ENCODE results near the gene RAB20.
"Not testable (repeated sequence)": the region's sequence is repeated elsewhere in the genome, so short reads cannot be mapped to it uniquely, and the experiment has no call there.

The RAB20 gene

DNA sequence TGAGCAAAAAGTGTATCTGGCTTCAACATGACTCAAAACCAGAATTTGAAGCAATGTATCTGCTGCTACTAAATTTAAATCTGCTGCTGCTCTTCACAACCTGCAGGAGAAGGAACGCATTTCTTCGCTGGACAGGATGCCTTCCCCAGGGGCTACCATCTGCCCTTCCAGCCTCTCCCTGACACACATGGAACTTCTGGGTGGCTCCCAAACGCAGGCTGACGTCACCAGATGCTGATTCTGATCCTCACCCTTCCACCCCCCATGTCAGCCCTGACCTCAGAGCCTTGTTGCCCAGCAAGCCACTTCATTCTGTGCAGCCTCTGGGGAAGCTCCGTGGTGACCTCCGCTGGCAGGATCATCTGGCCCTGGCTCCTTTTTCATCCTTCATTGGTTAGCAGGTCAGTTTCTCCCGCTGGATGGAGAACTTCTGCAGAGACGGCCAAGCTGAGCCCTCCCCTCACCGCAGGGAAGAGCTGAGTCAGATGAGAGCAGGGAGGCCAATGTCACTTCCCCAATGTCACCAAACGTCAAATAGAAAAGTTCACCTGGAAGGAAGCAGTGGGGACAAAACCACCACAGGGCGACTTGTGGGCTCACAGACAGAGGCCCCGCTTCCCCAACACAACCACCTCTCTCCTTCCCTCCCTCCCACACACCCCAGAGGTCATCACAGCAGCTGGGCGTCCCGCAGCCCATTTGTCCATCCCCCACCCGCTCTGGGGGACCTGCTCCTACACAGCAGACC lies 14.0 kb upstream of the RAB20 start:
- peak; percentile 7 for DNase-seq

DNA sequence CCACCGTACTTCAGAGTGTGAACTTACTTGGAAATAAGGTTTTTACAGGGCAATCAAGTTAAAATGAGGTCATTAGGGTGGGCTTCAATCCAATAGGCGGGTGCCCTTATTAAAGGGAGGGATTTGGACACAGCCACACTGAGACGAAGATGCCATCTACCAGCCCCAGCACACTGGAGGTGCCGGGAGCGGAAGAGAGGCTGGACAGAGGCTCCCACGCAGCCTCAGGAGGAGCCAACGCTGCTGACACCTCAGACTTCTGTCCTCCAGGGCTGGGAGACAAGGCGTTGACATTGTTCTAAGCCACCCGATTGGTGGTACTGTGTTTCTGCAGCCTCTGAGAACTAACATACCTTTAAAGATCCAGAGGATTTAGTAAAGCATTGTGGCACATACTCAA lies 12.6 kb upstream of the RAB20 start:
- DNase-seq = no peak

DNA sequence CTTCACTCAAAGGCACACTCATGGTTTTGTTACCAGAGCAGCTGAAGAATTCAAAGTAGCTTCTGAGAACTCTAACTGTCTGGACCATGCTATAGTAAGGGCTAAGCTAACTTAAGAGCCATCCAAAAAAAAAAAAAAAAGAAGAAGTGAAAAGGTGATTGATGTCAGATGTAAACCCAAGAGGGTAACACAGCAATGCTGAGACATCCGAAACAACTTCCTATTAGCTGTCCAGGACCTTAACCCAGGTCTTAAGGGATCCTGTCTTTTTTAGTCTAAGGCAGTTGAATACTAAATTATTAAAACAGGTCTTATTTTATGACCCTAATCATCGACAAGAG lies 11.2 kb upstream of the RAB20 start:
- DNase-seq = no peak

DNA sequence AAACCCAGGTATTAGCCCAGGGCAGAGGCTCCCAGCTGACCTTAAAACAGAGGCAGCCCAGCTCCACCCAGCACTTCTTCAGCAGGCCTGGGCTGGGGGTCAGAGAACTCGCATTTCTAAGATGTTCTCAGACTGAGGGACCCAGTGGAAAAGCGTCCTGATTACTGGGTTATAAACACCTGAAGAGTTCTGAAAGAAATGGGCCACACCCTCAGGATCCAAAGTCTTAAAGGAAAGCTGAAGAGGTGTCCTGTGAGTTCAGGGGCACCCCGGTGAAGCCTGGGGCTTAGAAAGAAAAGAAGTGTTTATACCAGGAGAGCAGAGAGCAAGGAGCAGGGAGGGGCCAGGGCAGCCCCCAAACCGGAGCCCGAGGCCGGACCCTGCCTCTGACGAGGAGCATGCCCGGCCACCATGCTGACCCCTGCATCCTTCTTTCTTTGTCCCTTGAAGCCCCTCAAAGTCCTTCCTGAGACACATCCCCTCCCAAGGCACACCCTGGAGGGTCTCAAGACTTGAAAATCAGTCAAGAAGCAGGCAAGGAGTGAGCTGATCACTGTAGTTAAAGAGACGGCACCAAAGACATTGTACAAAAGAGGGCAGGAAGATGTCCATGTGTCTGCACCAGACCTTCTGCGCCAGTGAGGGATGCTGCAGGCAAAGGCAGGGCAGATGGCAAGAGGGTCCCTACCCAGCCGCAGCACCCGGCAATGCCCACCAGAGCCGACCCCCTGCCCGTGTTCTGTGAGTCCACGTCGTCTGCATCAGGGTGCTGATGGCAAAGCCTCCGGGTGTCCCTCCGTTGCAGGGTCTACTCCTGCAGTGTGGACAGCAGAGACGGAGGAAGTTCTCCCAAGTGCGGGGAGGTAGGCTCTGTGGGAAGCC lies 10.6 kb upstream of the RAB20 start:
- DNase-seq = no peak

DNA sequence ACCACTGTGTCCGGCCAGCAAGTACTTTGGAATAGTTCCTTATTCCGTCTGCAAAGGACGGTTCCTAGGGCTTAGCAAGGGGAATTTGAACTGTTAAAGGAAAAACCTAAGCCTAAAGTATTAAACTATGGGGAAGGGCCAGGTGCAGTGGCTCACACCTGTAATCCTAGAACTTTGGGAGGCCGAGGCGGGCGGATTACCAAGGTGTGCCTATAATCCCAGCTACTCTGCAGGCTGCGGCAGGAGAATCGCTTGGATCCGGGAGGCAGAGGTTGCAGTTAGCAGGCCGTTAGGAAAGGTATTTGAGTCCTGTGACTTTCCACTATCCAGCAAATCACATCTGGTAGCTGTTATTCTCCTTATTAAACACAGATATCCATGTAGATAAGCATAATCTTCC lies 9.4 kb upstream of the RAB20 start:
- DNase-seq = no peak

DNA sequence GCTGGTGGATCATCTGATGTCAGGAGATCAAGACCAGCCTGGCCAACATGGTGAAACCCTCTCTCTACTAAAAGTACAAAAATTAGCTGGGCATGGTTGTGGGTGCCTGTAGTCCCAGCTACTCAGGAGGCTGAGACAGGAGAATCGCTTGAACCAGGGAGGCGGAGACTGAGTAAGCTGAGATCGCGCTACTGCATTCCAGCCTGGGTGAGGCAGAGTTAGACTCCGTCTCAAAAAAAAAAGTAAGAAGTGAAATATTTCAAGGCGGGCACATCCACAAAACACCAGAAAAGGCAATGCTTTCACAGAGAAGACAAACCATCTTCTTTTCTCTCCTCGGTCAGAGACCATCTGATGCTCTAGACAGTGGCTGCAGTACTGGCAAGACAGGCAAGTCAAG lies 8.4 kb upstream of the RAB20 start:
- DNase-seq = not testable (repeated sequence)

DNA sequence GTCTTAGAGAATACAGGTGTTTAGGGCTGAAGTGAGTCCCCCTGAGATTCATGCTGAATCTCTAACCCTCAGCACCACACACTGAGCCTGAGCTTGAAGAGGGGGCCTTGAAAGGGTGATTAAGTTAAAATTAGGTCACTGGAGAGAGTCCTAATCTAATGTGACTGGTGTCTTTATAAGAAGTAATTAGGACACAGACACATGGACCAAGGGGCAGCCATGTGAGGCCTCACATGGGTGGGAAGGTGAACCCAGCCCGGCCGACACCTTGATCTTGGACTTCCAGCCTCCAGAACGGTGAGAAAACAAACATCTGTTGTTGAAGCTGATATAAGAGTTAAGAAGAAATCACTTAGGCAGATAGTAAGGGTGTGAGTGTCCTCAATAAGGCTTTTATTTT lies 7.1 kb upstream of the RAB20 start:
- no peak for DNase-seq

DNA sequence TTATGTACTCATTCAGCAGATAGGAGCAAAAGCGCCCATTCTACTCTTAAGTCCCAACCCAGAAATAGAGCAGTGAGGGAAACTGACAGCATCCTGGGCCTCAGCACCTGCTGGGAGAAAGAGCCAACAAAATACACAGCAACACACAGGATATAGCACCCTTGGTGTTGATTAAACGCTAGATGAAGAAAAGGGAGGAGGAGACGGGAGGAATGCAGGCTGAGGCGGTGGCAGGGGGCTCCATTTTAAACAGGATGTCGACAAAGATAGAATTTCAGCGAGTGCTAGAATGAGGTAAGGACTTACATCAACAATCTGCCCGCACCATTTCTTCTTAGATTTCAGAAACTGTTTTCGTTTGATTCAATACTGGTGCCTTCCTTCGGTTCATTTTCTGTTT lies 4.6 kb upstream of the RAB20 start:
- DNase-seq = no peak

DNA sequence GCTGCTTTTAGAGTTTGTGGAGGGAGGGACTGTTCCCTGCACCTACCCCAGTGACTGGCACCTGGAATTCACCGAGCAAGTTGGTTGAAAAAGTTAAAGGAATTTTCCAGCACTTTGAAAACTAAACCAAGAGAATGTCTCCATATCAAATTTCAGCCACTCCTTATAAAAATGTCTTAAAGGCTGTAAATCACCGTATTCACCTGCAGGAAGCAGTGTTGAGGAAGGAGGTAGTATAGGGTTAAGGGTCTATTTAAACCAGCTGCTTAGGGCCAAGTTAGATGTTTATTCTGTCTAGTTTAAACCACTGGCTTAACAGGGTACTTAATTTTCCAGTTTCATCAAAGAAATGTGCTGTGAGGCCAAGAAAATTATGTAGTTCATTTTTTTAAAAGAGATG lies 3.8 kb upstream of the RAB20 start:
- no peak for DNase-seq

DNA sequence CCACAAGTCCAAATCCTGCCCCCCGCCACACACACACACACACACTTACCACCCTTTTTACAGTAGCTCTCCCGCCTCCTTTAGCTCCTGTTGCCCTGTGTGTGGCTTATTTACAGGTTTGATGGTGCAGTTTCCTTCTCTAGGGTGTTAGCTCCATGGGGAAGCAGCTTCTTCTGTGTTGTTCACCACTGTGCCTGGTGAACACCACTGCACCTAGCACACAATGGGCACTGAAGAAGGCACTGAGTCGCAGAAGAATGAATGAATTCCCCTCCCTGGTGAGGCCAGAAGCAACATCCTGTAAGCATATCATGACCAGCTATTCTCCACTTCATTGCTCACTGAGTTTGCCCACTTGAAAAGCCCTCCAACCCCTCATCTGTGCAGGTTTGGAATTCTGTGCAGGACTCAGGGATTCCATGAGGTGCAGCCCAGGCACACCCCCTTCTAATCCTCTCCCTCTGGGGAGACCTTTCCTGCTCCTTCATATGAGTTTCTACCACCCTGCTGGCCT lies 3.0 kb upstream of the RAB20 start:
- no peak for DNase-seq

DNA sequence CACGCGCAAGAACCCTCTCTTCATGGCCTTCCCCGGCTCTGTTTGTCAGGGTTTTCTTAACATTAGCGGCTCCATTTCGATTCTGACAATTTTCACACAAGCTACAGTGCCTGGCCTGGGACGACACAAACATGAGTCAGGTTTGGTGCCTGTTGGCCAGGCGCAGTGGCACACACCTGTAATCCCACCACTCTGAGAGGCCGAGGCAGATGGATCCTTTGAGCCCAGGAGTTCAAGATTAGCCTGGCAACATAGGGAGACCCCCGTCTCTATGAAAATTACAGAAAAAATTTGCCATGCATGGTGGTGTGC lies 1.9 kb upstream of the RAB20 start:
- no peak for DNase-seq

DNA sequence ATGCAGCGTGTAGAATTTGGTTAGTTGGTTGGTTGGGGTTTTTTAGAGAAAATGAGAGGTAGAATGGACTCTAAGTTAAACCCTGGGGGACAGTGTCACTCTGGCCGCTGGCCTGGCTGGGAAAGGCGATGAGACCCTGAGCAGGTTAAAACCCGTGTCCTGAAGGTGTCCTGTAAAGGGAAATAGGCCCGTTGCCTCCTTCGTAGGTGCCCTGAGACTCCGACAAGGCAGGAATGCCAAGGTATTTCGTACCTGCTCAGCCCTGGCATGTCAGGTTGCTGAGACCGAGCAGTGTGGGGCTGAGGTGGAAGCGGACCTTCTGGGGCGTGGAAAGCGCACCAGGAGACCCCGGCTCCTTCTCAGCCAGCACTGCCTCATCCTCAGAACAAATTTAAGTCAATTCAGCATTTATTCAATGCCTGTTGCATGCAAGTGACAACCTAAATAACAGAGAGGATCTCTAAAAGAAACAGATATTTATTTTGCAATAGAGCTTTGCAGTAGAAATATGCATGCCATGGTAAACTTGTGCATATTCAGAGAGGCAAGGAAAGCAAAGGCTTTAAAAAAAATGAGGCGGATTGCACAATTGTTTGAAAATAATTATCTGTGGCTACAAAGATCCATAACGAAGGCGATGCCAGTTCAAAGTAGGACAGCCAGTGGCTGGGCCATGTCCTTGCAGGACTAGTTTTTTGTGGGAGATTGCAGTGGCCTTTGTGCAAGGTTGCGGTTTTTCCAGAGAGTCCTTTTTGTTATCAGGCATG lies 1.4 kb upstream of the RAB20 start:
- no peak for DNase-seq

DNA sequence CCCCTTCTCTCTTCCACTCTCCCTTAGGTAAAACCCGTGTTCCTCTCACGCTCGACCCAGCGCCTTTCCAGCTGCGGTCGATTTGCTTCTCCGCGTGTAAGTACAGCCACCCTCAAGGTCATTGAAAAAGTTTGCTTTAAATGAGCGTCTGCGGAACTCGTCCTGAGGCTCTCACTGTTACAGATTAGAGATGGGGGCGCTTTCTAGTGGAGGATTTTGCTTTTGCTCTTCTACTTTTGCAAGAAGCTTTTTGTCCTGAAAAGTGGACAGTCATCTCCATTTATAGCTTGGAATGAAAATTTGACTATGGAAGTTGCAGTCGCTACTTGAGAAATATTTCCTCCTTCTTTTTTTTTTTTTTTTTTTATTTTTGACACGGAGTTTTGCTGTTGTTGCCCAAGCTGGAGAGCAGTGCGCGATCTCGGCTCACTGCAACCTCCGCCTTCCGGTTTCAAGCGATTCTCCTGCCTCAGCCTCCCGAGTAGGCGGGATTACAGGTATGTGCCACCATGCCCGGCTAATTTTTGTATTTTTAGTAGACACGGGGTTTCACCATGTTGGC lies 595 bp upstream of the RAB20 start:
- peak; percentile 25 for DNase-seq

DNA sequence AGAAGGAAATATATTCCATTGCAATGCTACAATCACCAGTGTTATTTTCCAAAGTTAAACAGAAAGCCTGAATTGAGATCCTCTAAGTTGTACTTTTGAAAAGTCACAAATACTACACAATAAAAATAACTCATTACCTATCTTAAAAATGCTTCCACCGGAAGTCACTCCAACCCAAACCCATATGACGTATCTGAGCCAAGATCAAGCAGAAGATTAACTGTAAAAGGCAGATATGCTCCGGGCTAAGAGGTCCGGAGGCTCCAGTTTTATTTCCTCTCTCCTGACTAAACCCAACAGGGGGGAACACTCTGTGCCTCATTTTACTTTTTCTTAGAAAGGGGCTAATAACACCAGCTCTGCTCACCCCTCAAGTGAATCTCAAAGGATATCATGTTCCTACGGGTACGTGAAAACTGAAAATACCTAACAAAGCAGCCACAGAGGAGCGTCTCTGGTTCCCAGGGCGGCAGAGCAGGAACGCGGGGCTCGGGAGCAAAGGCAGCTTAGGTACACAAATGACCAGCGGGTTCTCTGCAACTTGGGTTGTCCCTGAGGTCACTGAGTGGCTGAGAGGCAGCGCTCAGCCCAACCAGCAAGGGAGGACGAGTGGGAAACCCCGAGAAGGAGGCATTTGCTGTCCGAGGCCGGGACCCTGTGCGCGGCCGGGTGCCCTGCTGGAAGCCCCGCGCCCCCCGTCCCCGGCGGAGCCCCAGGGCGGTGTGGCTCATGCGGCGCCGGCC lies 750 bp downstream of the RAB20 start:
- DNase-seq = no peak

DNA sequence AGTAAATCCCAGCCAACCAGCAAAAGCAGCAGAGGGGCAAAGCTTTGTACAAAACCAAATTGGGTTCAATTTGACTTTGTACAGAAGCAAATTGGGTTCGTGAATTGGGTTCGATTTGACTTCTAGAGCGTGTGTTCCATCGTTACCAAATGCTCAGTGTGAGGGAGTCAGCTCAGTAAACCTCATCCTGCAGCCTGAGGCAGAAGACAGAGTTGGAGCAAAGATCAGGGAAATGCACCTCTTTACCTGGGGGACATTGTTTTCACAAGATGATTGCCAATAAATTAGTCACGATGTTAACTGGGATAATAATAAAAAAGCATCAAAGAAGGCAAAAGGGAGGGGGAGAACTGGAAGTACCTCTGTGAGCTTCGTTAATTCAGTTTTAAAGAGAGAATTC lies 1.5 kb downstream of the RAB20 start:
- no peak for DNase-seq

DNA sequence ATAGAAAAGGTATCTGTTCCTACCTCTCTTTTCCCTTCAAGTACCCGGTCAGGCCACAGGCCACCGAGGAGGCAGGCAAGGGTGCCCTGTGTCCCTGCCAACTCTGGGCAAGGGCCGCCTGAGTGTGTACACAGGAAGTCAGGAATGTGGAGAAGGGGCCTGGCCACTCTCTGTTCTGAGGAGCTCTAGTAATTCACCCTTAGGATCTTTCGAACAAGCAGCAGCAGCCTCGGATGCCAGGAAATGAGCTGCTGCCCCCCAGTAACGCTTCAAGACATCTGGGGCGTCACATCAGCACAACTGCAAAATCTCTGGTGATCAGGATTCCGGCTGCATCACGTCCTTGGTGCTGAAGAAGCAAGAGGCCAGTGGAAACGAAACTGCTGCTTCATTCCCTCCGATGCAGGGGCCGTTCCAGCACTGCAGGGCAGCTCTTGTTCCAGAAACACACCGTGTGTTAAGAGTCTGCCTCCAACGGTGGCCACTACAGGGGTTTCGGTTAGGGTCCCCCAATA lies 2.0 kb downstream of the RAB20 start:
- DNase-seq = no peak

DNA sequence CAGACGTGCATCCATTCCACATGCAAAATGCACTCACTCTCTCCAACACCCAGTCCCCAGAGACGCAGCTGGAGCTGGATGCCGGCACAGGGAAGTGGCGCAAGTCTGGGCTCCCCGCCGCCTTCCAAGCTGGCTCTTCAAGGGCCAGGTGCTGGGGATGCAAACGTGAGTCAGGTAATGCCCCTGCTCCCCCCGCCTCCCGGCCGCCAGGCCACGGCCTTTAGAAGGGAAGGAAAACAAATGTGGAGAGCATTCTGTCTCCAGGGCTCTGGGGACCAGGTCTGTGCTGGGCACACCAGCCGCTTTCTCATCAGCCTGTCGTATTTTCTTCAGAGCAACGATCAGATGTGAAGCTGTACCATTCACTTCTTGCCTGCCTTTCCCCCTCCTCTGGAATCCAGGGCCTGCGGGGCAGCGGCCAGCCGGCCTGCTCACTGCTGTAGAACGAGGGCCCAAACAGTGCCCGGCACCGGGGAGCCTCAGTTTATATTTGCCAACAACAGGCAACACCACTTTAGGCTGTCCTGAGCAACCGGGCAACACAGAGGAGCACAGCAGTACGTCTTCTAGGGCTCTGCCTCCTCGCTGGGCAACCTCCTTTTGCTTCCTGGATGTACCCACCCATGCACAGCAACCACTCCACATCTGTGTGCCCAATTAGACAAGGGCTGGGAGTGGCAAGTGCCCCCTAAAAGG lies 3.8 kb downstream of the RAB20 start:
- no peak for DNase-seq

DNA sequence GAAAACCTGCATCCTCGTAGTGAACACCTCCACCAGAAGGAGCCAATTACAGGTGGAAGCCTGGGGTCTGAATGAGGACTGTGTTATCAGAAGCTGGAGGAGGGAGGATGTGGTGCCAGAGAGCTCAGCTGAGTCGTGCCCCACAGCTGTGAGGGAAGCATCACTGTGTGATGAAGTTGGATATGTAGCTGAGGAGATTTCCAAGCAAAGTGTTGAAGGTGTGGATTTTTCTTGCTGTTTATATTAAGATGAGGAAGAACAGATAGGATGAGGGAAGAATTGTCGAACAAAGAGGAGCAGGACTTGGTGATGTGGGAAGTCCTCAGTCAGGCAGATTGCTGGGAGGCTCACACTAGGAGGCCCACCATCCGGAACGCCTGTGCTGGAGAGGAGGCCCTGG lies 4.4 kb downstream of the RAB20 start:
- DNase-seq = no peak

DNA sequence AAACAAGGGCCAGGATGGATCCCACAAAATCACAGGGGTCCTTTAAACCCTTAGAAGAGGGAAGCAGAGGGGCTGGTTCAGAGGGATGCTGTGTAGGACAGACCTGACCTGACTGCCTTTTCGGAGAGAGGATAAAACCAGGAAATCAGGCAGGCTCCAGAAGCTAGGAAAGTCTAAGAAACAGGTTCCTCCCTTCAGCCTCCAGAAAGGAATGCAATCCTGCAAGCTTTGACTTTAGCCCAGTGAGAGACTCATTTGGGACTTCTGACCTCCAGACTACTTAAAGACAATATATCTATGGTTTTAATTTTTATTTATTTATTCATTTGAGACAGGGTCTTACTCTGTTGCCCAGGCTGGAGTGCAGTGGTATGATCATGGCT lies 5.3 kb downstream of the RAB20 start:
- DNase-seq = no peak

DNA sequence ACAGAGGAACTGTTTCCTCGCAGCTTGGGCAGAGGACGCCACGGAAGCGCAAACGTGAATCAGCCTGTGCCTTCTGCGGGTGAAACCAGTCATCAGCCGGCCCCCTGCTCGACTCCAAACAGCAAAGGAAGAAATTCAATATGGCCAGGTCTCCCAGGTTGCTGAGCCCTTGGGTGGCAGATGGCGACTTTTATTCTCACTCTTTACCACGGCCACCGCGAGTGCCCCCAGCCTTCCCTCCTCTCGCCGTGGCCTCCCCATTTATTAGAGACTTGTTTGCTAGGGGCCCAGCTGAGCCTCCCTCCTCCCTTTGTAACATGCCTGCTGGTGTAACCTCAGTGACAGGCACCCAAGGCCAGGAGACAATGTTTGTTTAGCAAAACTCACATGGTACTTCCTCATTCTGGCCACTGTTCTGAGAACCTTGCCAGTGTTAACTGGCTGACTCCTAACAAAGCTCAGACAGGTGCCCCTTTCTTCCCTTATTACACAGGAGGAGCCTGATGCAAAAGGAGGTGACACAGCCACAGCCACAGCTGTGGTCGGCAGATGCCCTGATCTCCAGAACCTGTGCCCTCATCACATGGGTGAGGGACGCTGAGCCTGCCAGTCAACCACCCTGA lies 5.8 kb downstream of the RAB20 start:
- DNase-seq = no peak

DNA sequence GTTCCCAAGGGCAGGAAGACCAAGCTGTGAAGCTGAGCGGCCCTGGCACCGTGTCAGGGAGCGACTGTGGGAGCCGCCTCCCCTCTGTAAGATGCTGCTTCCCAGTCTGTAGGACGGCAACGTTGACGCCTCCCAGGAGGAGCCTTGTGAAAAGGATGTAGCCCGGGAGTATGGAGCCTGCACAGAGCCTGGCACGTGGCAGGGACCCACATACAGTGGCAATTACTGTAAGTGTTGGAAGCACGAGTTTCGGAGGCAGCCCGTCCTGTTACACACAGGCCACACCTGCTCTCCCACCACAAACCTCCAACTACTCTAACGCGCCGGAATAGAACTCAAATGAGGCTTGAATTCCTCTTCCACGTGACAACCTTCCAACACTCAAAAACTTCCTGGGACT lies 6.6 kb downstream of the RAB20 start:
- no peak for DNase-seq

Data from activated CD4-positive, alpha-beta T cell treated with anti-CD3 and anti-CD28 coated beads for 48 hours (primary cell).